Measurements from ENCODE around the gene SLC35F4.
"Not testable (repeated sequence)": the region's sequence is repeated elsewhere in the genome, so short reads cannot be mapped to it uniquely, and the experiment has no call there.

SLC35F4 gene

DNA sequence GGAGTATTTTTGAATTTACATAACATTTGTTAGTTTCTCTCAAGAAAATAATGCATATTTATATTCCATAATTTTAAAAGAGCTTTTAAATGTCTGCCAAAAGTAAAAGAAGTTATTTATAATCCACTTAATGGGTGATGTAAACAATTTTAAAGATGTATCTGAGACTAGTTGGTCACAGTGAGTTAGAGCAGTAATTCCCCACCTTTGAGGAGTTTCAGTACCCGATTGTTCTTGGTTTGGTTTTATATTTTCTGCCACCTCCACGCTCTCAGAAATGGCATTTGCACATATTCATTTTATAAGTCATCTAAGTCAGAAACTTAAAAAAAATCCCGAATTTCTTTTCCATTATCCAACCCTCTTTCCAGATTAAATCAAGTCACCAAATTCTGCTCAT is 153.2 kb downstream of the SLC35F4 start:
- DNase-seq = no peak

DNA sequence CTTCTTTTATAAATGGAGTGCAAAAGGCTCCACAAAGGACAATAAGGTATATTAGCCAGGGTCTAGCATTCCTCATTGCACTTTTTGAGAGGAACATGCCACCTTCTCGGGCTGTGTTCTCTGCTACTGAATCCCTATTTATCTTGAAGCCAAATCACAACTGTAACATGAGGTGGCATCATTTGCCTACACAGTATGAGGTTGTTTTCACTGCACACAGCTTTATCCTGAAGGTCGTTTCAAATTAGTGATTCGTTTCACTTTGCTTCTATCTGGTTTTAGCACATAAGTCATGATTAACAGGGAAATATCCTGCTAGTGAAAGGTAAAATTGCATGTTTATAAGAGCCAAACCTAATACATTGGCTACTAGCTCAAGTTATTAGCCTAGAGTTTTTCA is 153.8 kb downstream of the SLC35F4 start:
- DNase-seq = no peak

DNA sequence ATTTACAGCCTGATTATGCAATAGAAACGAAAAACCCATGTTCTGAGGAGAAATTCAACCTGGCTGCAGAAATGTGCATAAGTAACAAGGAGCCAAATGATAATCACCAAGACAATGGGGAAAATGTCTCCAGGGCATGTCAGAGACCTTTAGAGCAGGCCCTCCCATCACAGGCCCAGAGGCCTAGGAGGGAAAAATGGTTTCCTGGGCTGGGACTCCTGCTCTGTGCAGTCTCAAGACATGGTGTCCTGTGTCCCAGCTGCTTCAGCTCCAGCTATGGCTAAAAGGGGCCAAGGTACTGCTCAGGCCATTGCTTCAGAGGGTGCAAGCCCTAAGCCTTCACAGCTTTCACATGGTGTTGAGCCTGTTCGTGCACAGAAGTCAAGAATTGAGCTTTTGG is 156.0 kb downstream of the SLC35F4 start:
- DNase-seq = no peak

- not testable (repeated sequence) for DNase-seq
Observed at GRCh38 chr14:57709086-57709485, 156.8 kb downstream of the SLC35F4 start.

- no peak for DNase-seq
Observed at GRCh38 chr14:57707219-57707618, 158.7 kb downstream of the SLC35F4 start.

- no peak for DNase-seq
Observed at GRCh38 chr14:57704763-57705162, 161.1 kb downstream of the SLC35F4 start.

DNA sequence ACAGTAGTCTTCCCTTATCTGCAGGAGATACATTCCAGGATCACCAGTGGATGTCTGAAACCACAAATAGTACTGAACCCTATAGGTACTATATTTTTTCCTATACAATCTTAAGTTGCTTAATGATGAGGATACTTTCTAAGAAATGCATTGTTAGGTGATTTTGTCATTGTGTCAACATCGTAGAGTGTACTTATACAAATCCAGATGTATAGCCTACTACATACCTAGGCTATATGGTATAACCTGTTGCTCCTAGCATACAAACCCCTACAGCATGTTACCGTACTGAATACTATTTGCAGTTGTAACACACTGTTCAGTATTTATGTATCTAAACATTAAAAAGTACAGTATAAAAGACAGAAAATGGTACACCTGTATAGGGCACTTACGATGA is 165.9 kb downstream of the SLC35F4 start:
- DNase-seq = no peak

GRCh38 chr14:57692671-57693070 is 173.2 kb downstream of the SLC35F4 start:
- peak in 1 of 5 donors; percentile 8 for DNase-seq

- no peak for DNase-seq
Observed at GRCh38 chr14:57687416-57687815, 178.5 kb downstream of the SLC35F4 start.

GRCh38 chr14:57686304-57686703 is 179.6 kb downstream of the SLC35F4 start:
- DNase-seq = no peak

DNA sequence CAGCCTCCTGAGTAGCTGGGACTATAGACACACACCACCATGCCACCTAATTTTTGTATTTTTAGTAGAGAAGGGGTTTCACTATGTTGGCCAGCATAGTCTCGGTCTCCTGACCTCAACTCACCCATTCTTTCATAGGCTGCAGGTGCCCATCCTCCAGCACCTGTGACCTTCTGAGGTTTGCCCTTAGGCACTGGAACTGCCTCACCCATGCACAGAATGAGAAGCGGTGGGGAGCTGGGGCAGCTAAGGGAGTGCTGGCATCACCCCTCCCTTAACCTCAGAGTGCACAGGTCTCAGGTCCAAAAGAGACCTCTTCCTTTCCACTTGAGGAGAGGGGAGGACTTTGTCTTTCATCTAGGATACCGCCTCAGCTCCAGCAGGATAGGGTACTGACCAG is 194.9 kb downstream of the SLC35F4 start:
- no peak for DNase-seq

DNA sequence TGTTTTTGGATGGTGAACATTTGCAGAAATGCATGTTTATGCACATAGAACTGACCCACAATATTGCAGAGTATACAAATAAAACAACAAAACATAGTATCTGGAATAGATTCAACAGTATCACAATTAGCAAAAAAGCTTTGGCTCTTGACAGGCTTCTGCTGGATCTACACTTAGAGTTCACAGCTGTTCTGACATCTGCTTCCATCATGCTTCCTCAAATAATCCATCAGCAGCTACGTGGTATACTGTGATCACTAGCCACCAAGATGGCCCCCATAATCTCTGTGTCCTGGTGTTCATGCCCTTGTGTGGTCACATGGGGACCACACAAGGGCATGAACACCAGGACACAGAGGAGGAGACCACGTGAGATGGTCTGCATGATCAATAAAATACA is 205.7 kb downstream of the SLC35F4 start:
- DNase-seq = no peak

DNA sequence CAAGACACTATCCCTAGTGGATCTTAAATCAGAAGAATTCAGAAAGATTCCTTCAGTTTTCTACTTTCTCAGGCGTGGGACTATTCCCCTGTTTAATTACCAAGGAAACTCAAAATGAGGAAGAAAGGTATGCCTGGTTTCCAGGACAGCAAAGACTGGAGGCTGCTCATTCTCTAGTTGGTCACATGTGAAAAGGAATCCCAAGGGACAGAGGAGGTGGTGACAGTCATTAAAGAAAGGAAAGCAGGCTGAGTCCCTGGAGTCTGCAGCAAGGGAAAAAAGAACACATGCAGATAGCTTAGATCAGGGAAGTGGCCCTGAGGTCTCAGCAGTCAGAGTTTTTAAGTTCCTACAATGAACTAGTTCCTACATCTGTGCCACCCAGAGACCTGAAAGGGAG is 206.8 kb downstream of the SLC35F4 start:
- no peak for DNase-seq

DNA sequence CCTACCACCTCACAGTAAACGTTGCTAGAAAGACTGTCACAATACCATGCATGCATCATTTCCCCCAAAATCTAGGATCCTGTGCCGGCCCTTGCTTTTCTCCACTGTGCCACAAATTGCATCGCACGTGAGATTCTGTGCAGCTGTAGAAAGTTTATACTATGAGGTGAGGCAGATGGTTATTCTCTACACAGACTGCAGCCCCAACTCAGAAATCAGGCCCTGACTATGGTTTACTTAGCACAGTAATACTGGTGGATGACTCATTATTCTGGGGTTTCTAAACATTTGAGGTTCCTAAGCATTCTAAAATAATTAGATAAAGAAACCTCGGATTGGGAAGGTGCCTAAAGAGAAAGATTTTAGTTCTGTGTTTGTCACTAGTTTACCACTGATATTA is 208.4 kb downstream of the SLC35F4 start:
- DNase-seq = no peak

- no peak for DNase-seq
Observed at GRCh38 chr14:57656853-57657252, 209.0 kb downstream of the SLC35F4 start.

DNA sequence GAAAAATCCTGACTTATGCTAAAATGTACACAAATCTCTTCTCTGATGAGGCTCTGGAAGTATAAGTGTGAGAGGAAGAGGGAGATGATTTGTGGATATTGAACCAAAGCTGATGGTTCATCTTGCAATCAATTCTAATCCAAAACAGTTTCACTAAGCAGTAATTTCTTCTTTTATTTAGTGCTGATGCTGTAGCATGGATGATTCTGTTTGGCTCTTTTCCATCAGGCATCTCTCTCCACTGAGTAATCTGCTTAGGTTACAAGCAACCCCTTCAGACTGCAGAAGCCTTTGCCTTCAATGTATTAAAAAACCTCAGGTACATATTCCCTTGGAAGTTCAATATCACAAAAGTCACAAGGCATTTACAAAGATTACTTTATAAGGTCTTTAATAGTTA is 213.1 kb downstream of the SLC35F4 start:
- no peak for DNase-seq

GRCh38 chr14:57641776-57642175 is 224.1 kb downstream of the SLC35F4 start:
- DNase-seq = no peak

- DNase-seq = no peak
Observed at GRCh38 chr14:57640036-57640435, 225.9 kb downstream of the SLC35F4 start.

- DNase-seq = no peak
Observed at GRCh38 chr14:57637901-57638300, 228.0 kb downstream of the SLC35F4 start.

DNA sequence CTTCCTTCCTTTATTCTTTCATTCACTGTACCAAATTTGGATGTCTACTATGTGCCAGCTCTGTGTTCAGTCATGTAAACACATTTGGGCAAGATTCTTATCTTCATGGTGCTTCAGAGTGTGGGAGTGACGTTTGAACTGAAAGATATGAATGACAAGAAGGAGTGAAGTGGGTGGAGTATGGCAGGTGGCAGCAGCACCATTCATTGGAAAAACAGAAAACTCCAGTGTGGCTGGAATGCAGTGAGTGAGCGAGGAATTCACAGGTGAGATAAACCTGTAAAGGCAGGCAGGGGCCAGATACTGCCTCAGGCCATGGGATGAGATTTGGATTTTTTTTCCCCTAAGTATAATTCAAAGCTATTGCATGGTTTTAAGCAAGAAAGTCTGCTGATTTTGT is 231.6 kb downstream of the SLC35F4 start:
- DNase-seq = no peak

- no peak for DNase-seq
Observed at GRCh38 chr14:57632649-57633048, 233.2 kb downstream of the SLC35F4 start.

DNA sequence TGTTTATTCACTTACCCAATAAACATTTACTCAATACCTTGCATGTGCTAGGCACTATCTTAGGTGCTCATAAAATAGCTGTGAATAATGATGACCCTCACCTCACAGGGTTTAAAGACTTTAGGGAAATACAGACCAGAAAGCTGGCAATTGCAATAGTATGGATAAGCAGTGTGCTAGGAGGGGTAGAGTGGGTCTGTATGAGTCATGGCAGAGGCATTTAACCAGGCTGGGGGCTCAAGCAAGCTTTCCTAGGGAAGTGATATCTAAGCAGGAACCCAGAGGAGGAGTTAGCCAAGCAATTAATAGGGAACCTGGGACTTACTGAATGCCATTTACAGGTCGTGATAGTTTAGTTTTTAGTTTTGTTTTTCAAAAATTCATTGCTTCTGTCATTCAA is 248.4 kb downstream of the SLC35F4 start:
- no peak for DNase-seq

GRCh38 chr14:57612946-57613345 is 252.9 kb downstream of the SLC35F4 start:
- DNase-seq = no peak

DNA sequence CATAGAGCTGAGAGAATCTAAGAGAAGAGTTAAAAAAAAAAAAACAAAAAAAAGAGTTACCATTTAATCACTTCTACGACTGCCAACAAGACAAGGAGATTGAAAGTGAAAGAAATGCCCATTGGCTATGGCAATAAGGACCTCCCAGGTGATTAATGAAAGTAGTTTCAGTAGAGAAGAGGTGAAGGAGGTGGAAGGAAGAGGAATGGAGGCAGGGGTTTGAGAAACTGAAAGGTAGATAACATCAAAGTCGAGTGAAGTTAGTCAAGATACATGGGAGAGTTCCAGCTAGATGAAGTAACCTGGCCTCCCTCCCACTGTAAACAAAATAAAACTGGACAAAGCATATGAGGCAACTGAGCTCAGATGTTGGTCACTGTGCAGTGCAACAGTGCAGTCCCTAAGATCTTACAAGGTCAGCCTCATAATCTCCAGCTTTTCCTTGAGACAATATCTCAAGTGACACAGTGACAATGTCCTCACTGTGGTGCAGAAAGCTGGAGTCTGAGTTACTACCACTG is 254.3 kb downstream of the SLC35F4 start:
- DNase-seq = no peak

GRCh38 chr14:57610631-57611030 is 255.3 kb downstream of the SLC35F4 start:
- no peak for DNase-seq

Measured in T-helper 1 cell (primary cell).